GM21381 (cell line): ENCODE results near the gene SNRNP200.

ENCODE experiments used
- ATAC-seq: cut with Tn5 transposase; IDR thresholded peaks from one replicate; pipeline ENCODE4 v1.9.1; 2021; ENCODE audit warnings: mild to moderate bottlenecking, moderate library complexity; ENCODE audit not compliant: unreplicated experiment

SNRNP200 gene

DNA sequence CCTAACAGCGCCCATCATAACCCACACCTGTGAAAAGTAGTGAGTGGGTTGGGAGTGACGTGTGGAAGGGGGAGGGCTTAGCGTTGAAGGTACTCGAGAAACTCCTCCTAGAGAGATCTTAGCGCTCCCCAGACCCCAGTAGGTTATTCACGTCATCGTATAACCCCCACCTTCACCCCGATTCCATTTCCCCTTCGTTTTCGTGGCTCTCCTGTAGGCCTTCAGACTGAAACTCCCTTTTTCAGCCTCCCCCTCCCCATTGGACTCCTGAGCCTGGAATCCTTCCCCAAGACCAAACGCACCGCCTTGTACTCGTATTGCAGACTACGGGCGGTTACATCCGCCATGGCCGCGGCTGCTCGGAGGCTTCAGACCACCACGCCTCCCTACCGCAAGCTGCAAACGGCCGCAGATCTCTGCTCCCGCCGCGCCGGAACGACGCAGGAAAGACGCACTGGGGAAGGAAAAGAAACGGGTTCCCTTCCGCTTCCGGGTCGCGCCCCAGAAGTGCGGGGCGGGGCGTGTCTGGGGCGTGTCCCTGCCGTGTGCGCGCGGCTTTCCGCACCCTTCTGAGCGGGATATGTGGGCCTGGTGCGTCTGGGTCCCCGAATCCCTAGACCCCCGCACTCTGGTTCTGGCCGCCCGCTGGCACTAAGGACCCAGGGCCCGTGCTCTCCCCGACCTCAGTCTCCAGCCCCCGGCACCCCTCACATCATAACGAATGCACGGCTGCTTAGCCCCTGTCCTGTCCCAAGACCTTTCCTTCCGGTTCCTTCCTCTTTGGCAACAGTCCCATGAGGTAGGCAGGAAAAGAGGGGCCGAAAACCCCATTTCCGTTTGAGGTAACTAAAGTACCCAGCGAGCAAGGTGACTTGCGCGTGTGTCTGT is at the start of gene SNRNP200:
SNRNP200 (minus strand) TSS at position 456 of the 888 bp plus-strand sequence; CDS start at position 347, 109 bp downstream.
- peak; percentile 95 for ATAC-seq

- ATAC-seq: no peak
These were observed 49.1 kb upstream of the SNRNP200 start for GRCh38 chr2:96354492-96354891.

DNA sequence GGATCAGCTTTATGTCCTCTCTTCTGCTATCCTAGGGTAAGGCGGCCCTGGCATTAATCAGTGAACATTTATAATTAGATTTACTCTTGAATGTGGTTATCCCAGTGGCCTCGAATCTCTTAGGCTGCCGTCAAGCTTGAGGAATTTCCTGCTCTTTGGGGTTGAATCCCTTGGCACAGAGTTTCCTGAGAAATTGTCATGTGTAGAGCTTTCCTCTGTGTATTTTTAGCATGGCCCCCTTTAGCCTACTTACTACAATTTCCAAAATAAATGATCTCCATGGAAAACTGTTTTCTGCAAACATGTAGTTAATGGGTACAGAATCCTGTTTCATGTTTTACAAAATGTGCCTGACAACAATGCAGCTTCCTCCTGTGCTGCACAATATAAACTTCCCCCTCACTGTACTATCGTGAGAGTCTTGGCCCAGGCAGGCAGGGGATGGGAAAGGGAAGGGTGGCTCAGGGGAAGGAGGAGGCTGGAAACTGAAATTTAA is 48.3 kb upstream of the SNRNP200 start:
- ATAC-seq: no peak

DNA sequence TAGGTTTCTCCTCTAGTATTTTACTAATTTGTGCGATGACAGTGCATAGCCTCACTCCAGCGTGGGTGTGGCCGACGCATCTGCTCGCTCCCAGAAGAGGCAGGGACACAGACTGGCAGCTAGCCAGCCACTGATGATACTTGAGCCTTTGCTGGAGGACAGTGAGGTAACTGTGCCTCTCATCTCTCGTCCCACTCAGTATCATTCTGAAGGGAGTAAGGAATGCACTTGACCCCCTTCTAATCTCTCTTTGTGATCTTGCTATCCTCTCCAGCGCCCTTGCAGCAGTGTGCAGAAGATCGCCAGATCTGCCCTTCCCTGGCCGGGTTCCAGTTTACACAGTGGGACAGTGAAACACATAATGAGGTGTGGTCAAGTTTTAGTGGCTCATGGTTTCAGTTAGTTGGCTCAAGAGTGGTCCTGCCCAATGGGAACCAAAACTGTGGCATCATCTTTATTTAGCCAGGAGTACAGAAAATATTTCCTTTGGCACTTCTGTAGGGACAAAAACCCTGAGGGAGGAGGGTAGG is 47.8 kb upstream of the SNRNP200 start:
- no peak for ATAC-seq

DNA sequence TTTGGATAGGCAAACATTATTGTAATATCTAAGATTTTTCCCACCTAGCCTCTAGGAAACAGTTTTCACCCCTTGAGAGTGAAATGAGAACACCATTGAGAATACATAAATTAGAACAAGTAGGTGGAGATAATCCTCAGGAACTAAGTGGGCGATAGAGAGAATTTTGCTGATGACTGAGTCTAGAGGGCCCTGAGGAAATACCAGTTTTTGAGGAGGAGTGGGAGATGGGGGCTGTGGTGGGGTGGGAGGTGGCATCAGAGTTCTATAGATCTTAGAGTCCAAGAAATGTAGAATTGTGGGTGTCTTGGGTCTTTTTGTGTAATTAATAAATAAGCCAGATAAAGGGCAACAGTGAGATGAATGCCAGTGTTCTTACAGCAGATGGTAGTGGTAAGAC is 42.0 kb upstream of the SNRNP200 start:
- no peak for ATAC-seq

- no peak for ATAC-seq
These were observed 40.6 kb upstream of the SNRNP200 start for GRCh38 chr2:96345868-96346462.

DNA sequence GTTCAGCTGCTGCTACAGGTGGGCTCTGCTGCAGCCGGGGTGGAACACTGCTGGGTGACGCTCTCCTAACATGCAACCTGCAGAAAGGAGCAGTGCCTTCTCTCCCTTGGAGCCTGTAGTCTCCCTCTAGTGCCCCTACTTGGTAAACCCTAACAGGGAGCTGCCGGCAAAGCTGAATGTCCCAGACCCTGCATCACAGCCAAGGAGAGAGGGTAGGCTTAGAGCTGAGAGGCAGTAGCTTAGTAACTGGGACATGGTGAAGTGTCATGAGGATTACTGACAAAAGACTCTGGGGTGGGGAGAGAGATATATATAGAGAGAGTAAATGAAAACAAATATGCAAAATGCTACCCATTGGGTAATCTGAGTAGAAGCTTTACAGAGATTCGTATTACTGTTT is 40.1 kb upstream of the SNRNP200 start:
- no peak for ATAC-seq

DNA sequence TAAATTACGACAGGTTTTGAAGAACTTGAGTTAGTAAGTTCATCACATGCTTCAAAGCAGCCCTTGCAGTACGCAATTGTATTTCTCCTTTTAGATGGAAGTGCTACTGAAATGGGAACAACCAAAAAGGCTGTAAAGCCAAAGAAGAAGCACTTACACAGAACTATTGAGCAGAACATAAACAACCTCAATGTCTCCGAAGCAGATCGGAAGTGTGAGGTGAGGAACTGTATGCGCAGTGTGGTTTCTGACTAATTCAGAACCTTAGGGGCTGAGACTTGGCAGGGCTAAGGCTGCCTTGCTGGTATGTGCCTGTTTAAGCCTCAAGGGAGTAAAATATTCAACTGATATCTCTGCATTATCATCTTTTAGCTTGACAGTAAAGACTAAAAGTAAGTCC is 38.7 kb upstream of the SNRNP200 start:
- peak; percentile 77 for ATAC-seq

GRCh38 chr2:96342085-96342484 is 36.7 kb upstream of the SNRNP200 start:
- ATAC-seq: no peak

DNA sequence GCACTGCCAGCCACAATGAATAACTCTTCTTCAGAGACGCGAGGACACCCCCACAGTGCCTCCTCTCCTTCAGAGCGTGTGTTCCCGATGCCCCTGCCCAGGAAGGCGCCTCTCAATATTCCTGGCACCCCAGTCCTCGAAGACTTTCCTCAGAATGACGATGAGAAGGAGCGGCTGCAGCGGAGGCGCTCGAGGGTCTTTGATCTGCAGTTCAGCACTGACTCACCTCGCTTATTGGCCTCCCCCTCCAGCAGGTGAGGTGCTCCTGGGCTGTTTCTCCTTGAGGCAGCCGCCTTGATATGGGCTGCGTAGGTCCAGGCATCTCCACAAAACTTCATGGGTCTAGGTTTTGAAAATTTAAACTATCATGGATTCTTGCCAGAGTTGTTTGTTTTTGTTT is 36.3 kb upstream of the SNRNP200 start:
- no peak for ATAC-seq

- ATAC-seq: no peak
These were observed 35.4 kb upstream of the SNRNP200 start for GRCh38 chr2:96340493-96341414.

DNA sequence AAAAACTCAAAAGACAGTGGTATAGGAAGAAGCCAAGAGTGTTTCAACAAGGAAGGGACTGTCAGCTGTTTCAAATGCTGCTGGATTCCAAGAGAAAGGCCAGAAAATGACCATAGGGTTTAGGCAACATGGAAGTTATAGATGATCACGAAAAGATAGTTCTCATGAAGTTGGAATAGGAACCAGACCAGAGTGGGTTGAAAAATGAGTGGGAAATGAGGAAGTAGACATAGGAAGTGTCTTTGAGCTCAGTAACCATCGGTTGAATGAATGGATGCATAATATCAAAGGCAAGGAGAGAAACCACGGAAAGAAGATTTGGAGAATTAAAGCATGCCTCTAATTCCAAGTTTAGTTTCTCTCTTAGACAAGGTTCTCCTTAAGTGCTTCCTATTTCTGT is 31.5 kb upstream of the SNRNP200 start:
- no peak for ATAC-seq

GRCh38 chr2:96336104-96336775 is 30.9 kb upstream of the SNRNP200 start:
- ATAC-seq: no peak

DNA sequence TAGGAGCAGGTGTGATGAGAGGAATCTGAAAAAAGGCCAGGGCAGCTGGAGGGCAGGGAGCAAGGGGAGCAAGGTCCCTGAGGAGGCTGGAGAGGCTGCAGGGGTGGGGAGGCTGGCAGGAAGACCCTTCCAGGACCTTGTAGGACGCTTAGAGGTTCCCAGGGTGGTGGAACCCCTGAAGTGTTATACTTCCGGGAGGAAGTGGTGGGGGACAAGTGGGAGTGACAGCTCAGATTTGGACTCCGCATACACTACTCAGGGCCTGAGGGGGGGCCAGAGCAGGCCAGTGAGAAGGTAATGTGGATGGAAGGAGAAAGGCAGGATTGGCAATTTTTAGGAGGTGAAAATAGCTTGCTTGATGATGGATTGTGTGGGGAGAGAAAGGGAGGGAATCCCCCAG is 28.4 kb upstream of the SNRNP200 start:
- ATAC-seq: no peak

- ATAC-seq: no peak
These were observed 25.1 kb upstream of the SNRNP200 start for GRCh38 chr2:96330407-96330806.

DNA sequence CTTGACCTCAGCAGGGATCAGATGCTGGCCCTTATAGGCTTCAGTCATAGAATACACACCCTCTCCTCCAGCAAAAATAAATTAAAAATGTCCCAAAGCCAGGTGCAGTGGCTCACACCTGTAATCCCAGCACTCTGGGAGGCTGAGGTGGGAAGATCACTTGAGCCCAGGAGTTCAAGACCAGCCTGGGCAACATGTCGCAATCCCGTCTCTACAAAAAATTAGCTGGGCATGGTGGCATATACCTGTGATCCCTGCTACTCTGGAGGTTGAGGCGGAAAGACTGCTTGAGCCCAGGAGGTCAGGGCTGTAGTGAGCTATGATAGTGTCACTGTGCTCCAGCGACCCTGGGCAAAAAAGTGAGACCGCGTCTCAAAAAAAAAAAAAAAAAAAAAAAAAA is 24.5 kb upstream of the SNRNP200 start:
- ATAC-seq: no peak

DNA sequence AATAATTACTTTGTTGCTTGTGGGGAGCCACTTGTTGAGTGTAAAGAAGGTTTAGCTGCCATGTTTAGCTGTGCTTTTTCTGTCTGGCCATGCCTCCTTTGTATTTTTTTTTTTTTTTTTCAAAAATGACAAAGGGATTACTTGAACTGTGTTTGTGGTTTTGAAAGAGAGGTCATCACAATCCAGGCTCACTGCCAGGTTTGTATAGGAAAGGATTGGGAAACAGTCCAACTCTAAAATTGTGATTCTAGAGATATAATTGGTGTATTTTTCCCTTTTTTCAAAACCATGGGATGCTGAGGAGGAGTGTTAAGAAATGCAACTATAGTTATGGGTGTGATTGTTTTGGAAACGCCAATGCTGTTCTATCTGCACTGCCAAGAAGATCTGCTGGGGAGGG is 24.1 kb upstream of the SNRNP200 start:
- no peak for ATAC-seq

DNA sequence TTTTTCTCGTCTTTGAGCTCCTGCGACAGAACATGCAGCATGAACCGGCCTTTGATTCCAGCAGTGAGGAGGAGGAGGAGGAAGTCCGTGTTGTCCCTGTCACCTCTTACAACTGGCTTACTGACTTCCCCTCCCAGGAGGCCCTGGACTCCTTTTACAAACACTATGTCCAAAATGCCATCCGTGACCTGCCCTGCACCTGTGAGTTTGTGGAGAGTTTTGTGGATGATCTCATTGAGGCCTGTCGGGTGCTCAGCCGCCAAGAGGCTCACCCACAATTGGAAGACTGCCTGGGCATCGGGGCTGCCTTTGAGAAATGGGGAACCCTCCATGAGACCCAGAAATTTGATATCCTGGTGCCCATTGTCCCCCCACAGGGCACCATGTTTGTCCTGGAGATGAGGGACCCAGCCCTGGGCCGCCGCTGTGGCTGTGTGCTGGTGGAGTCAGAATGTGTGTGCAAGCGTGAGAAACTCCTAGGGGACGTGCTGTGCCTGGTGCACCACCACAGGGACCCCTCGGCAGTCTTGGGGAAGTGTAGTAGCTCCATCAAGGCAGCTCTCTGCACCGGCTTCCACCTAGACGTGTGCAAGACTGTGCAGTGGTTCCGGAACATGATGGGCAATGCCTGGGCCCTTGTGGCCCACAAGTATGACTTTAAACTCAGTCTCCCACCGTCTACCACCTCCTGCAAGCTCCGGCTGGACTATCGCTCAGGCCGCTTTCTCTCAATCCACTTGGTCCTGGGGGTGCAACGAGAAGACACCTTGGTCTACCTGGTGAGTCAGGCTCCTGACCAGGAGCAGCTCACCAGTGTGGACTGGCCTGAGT is 21.9 kb upstream of the SNRNP200 start:
- ATAC-seq: no peak

DNA sequence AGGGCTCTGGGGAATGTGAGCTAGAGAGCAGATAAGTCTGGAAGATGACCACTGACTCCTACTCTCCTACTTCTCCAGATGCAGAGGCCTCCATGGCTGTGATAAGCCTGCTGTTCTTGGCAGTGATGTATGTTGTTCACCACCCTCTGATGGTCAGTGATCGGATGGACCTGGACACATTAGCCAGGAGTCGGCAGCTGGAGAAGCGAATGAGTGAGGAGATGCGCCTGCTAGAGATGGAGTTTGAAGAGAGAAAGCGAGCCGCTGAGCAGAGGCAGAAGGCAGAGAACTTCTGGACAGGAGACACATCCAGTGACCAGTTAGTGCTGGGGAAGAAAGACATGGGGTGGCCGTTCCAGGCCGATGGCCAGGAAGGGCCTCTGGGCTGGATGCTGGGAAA is 21.2 kb upstream of the SNRNP200 start:
- ATAC-seq: no peak

DNA sequence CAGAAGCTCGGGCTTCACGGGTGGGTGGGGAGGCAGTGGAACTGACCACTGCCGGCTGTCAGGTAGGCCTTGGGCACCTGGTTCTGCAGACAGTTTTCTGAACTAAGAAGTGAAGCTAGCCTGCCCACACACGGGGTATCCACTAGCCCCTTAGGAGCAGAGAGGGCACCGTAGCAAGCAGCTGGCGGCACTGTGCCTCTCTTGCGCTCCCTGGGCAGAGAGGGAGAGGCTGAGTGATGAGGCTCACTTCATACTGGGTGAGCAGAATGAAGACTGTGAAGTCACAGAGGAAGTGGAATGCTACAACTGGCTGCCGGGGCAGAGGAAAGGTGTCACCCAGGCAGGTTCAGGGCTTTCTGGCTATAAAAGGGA is 20.5 kb upstream of the SNRNP200 start:
- no peak for ATAC-seq
